Left lung (tissue), 10 donors: Measurements from ENCODE around the gene DDI2. TPM values are rescaled to one million over a fixed set of nuclear protein-coding genes. Genes with fewer than 3 reads are reported as not detected.

Source experiments
- ATAC-seq: fragments of 200-7000 bp; cut with Tn5 transposase; one replicate; pipeline ENCODE4 v1.9.1; 2020; ENCODE audit warnings: moderate library complexity
- DNase-seq, 4 donors: peaks; one replicate each; pipeline ENCODE4 v3.0.0-alpha.2; 2013 to 2020
- H3K27ac ChIP-seq, 2 donors: fragments of 200-600 bp; sonication (generic) in 1 of 2; one replicate each; pipeline versions ENCODE4 v1.5.0 to v1.8.0; 2020 to 2021
- H3K27me3 ChIP-seq, 2 donors: fragments of 200-600 bp; sonication (generic) in 1 of 2; one replicate each; pipeline versions ENCODE4 v1.5.0 to v1.8.0; 2020 to 2021
- H3K36me3 ChIP-seq, 2 donors: fragments of 200-600 bp; sonication (generic) in 1 of 2; one replicate each; pipeline versions ENCODE4 v1.5.0 to v1.8.0; 2020 to 2021
- H3K4me1 ChIP-seq, 2 donors: fragments of 200-600 bp; one replicate each; pipeline ENCODE4 v1.8.0; 2021
- H3K4me3 ChIP-seq, 2 donors: fragments of 200-600 bp; sonication (generic) in 1 of 2; one replicate each; pipeline versions ENCODE4 v1.5.0 to v1.8.0; 2020 to 2021; ENCODE audit warnings: mild to moderate bottlenecking in 1 of 2
- H3K9me3 ChIP-seq, 2 donors: fragments of 200-600 bp; sonication (generic) in 1 of 2; one replicate each; pipeline versions ENCODE4 v1.5.0 to v1.8.0; 2020 to 2021
- CTCF ChIP-seq, 2 donors: fragments of 200-600 bp; sonication (generic) in 1 of 2; IDR thresholded peaks; one replicate each; pipeline versions ENCODE4 v1.5.0 to v1.8.0; 2021; ENCODE audit warnings: antibody characterized with exemption in 2 of 2
- intact Hi-C, 2 donors: fragments of 100-400 bp; cut with DNase I; formaldehyde crosslinking; loops; one replicate each; pipeline versions ENCODE4 v1.11.2 to v1.14.2; 2022
- polyA plus RNA-seq, 6 donors: library from polyadenylated mRNA; unstranded; fragments of 120-200 nt; gene quantifications; one replicate each; pipeline ENCODE4 v1.2.1, GENCODE V29; 2013; ENCODE audit not compliant: insufficient read length in 6 of 6
- total RNA-seq, 2 donors: library from RNA; stranded (reverse); fragmentation: NEBNext Ultra II Directional; extraction: Animal tissue kit (Norgen Biotek cat#: 25700); gene quantifications; one replicate each; pipeline ENCODE4 v1.2.1, GENCODE V29; 2021
- donor health status: DM: no; HTN: yes; CAD: no.
- donor health status: DM: no; HTN: no; CAD: no.

The DDI2 gene
- total and polyA plus RNA-seq, 8 donors, result 20.4 to 37.7 (median 22.6) TPM

DNA sequence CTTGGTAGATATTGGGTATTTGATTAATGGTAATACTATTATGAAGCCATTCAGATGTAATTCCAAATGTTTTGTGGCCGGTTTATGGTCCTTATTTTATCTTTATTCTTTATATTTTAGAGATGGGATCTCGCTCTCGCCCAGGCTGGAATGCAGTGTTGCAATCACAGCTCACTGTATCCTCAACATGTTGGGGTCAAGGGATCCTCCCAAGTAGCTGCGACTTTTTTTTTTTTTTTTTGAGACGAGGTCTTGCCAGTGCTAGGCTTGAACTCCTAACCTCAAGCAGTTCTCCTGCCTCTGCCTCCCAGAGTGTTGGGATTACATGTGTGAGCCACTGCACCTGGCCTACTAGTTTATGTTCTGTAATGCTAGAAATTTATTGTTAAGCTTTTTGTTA, 4.7 kb downstream of the DDI2 start:
- DNase-seq (no peak), ATAC-seq (no peak)
- no peaks in the 10 kb centered on the region for H3K9me3 ChIP-seq
- no peaks in the 10 kb centered on the region for H3K27me3 ChIP-seq
- H3K27ac ChIP-seq, result peak overlapping the region in 1 of 2 donors; percentile 19
- intact Hi-C loops, result no loop called here
- H3K4me3 ChIP-seq, result no peak overlapping the region
- H3K4me1 ChIP-seq, result peaks cover 22 to 85% of the 10 kb centered on the region in 2 donors
- peaks cover 0 to 5% of the 10 kb centered on the region in 2 donors for H3K36me3 ChIP-seq
- TF ChIP-seq CTCF (IDR thresholded peaks at IDR 0.05), result no peak

- DNase-seq, result no peak
- peaks cover 0 to 14% of the 10 kb centered on the region in 2 donors for H3K36me3 ChIP-seq
- ATAC-seq, result peak; percentile 51
- no peak overlapping the region for H3K4me3 ChIP-seq
- intact Hi-C loops, result no loop called here
- TF ChIP-seq CTCF (IDR thresholded peaks at IDR 0.05), result no peak
- peaks cover 22 to 85% of the 10 kb centered on the region in 2 donors for H3K4me1 ChIP-seq
- no peaks in the 10 kb centered on the region for H3K9me3 ChIP-seq
- H3K27ac ChIP-seq, result peak overlapping the region in 1 of 2 donors; percentile 19
- no peaks in the 10 kb centered on the region for H3K27me3 ChIP-seq
Measured at GRCh38 chr1:15622712-15623373, 5.6 kb downstream of the DDI2 start.

GRCh38 chr1:15623435-15623834, 6.2 kb downstream of the DDI2 start:
- no peak for TF ChIP-seq CTCF (IDR thresholded peaks at IDR 0.05)
- intact Hi-C loops, result no loop called here
- Histone ChIP-seq H3K4me1 (peaks cover 22 to 80% of the 10 kb centered on the region in 2 donors), H3K36me3 (peaks cover 0 to 18% of the 10 kb centered on the region in 2 donors), H3K4me3 (no peak overlapping the region), H3K9me3 (no peaks in the 10 kb centered on the region), H3K27me3 (no peaks in the 10 kb centered on the region), H3K27ac (no peak overlapping the region)
- no peak for ATAC-seq
- no peak for DNase-seq

GRCh38 chr1:15624133-15624714, 7.0 kb downstream of the DDI2 start:
- Histone ChIP-seq H3K27me3 (no peaks in the 10 kb centered on the region), H3K9me3 (no peaks in the 10 kb centered on the region), H3K36me3 (peaks cover 0 to 26% of the 10 kb centered on the region in 2 donors), H3K27ac (no peak overlapping the region), H3K4me1 (peaks cover 18 to 72% of the 10 kb centered on the region in 2 donors), H3K4me3 (no peak overlapping the region)
- intact Hi-C loops, result no loop called here
- no peak for DNase-seq
- TF ChIP-seq CTCF (IDR thresholded peaks at IDR 0.05), result no peak
- ATAC-seq, result no peak

- Histone ChIP-seq H3K9me3 (no peaks in the 10 kb centered on the region), H3K27ac (no peak overlapping the region), H3K36me3 (peaks cover 0 to 35% of the 10 kb centered on the region in 2 donors), H3K27me3 (no peaks in the 10 kb centered on the region), H3K4me1 (peaks cover 14 to 61% of the 10 kb centered on the region in 2 donors), H3K4me3 (no peak overlapping the region)
- no peak for ATAC-seq
- intact Hi-C loops, result no loop called here
- TF ChIP-seq CTCF (IDR thresholded peaks at IDR 0.05), result no peak
- no peak for DNase-seq
Measured at GRCh38 chr1:15625056-15625917, 8.0 kb downstream of the DDI2 start.
